Right renal pelvis (tissue), 4 donors: ENCODE measurements around the gene TPRX1. TPM values are rescaled to one million over a fixed set of nuclear protein-coding genes. Genes with fewer than 3 reads are reported as not detected.

Source experiments
- DNase-seq, 4 donors: peaks; one replicate each; pipeline ENCODE4 v3.0.0-alpha.2; 2013; ENCODE audit warnings: low read depth in 4 of 4, low spot score in 3 of 4, missing footprints in 1 of 4
- polyA plus RNA-seq, 4 donors: library from polyadenylated mRNA; unstranded; fragments of 120-200 nt; gene quantifications; one replicate each; pipeline ENCODE4 v1.2.1, GENCODE V29; 2013; ENCODE audit not compliant: insufficient read length in 4 of 4

The TPRX1 gene
- polyA plus RNA-seq, 4 donors, result not detected

- DNase-seq, result no peak
Observed at GRCh38 chr19:47752440-47753211, 51.7 kb downstream of the TPRX1 start.

Other genes starting within 250 kb of the TPRX1 start
- under 1 TPM; 0.18 to 0.26 (median 0.20) TPM for gene ZNF541, start 231.4 kb downstream of the TPRX1 start, polyA plus RNA-seq
- 10 to 100 TPM; 10.7 to 15.2 (median 12.5) TPM for gene BICRA, start 195.4 kb downstream of the TPRX1 start, polyA plus RNA-seq
- gene EHD2, start 91.1 kb downstream of the TPRX1 start, polyA plus RNA-seq, result 10 to 100 TPM; 30.6 to 40.0 (median 34.9) TPM
- gene NOP53, start 59.0 kb downstream of the TPRX1 start, polyA plus RNA-seq, result 100 to 1,000 TPM; 346 to 460 (median 376) TPM
- gene SELENOW, start 25.8 kb downstream of the TPRX1 start, polyA plus RNA-seq, result 100 to 1,000 TPM; 133 to 161 (median 144) TPM
- under 1 TPM in 2 of 4 donors, not detected in 2; 0.14 to 0.18 TPM for gene CRX, start 17.4 kb upstream of the TPRX1 start, polyA plus RNA-seq
- gene TPRX2, start 54.7 kb upstream of the TPRX1 start, polyA plus RNA-seq, result not detected
- under 1 TPM in 1 of 4 donors, not detected in 3; 0.12 TPM for gene SULT2A1, start 81.8 kb upstream of the TPRX1 start, polyA plus RNA-seq
- gene BSPH1, start 187.6 kb upstream of the TPRX1 start, polyA plus RNA-seq, result not detected
- gene ELSPBP1, start 190.1 kb upstream of the TPRX1 start, polyA plus RNA-seq, result under 1 TPM in 1 of 4 donors, not detected in 3; 0.39 TPM
- gene CABP5, start 239.5 kb upstream of the TPRX1 start, polyA plus RNA-seq, result under 1 TPM in 1 of 4 donors, not detected in 3; 0.10 TPM